Upper lobe of right lung (tissue), 1 donor: Measurements from ENCODE around the gene RBM5. TPM values are rescaled to one million over a fixed set of nuclear protein-coding genes. Genes with fewer than 3 reads are reported as not detected.
A peak's percentile ranks its signal among the peaks of the same experiment; 100 is the strongest.

Experiments used
- ATAC-seq: fragments of 200-7000 bp; cut with Tn5 transposase; one replicate; pipeline ENCODE4 v1.9.1; 2020; ENCODE audit warnings: mild to moderate bottlenecking, moderate library complexity
- DNase-seq: peaks from one replicate; pipeline ENCODE4 v3.0.0-alpha.2; 2020
- H3K27ac ChIP-seq: fragments of 200-600 bp; one replicate; pipeline ENCODE4 v1.8.0; 2022
- H3K27me3 ChIP-seq: fragments of 200-600 bp; one replicate; pipeline ENCODE4 v1.8.0; 2022; ENCODE audit warnings: mild to moderate bottlenecking
- H3K36me3 ChIP-seq: fragments of 200-600 bp; one replicate; pipeline ENCODE4 v1.8.0; 2022
- H3K4me1 ChIP-seq: fragments of 200-600 bp; one replicate; pipeline ENCODE4 v1.8.0; 2022
- H3K4me3 ChIP-seq: fragments of 200-600 bp; one replicate; pipeline ENCODE4 v1.8.0; 2022; ENCODE audit warnings: mild to moderate bottlenecking
- H3K9me3 ChIP-seq: fragments of 200-600 bp; one replicate; pipeline ENCODE4 v1.8.0; 2022
- intact Hi-C: fragments of 100-400 bp; cut with DNase I; formaldehyde crosslinking; loops from one replicate; pipeline ENCODE4 v1.11.0; 2022
- total RNA-seq: library from RNA; stranded (reverse); fragmentation: NEBNext Ultra II Directional; extraction: Animal tissue kit (Norgen Biotek cat#: 25700); gene quantifications from one replicate; pipeline ENCODE4 v1.2.1, GENCODE V29; 2021
- TF ChIP-seq, protein P1 (sequence below): fragments of 200-600 bp; IDR thresholded peaks from one replicate; pipeline ENCODE4 v1.8.0; 2022; ENCODE audit warnings: antibody characterized with exemption
- donor health status: DM: no; HTN: yes; CAD: no; lungs with severe emphysema.

Gene RBM5
- total RNA-seq, 1 donor from 2014 or later, result 161 TPM

- intact Hi-C loops, result no loop called here
- peaks cover 18% of the 10 kb centered on the region for H3K4me1 ChIP-seq
- ATAC-seq (no peak), DNase-seq (no peak)
- H3K4me3 ChIP-seq, result no peak overlapping the region
- TF ChIP-seq, protein P1, sequence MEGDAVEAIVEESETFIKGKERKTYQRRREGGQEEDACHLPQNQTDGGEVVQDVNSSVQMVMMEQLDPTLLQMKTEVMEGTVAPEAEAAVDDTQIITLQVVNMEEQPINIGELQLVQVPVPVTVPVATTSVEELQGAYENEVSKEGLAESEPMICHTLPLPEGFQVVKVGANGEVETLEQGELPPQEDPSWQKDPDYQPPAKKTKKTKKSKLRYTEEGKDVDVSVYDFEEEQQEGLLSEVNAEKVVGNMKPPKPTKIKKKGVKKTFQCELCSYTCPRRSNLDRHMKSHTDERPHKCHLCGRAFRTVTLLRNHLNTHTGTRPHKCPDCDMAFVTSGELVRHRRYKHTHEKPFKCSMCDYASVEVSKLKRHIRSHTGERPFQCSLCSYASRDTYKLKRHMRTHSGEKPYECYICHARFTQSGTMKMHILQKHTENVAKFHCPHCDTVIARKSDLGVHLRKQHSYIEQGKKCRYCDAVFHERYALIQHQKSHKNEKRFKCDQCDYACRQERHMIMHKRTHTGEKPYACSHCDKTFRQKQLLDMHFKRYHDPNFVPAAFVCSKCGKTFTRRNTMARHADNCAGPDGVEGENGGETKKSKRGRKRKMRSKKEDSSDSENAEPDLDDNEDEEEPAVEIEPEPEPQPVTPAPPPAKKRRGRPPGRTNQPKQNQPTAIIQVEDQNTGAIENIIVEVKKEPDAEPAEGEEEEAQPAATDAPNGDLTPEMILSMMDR, result no peak
- H3K9me3 ChIP-seq, result no peaks in the 10 kb centered on the region
- H3K27me3 ChIP-seq, result no peaks in the 10 kb centered on the region
- H3K27ac ChIP-seq, result no peak overlapping the region
- peaks cover 100% of the 10 kb centered on the region for H3K36me3 ChIP-seq
Measured at GRCh38 chr3:50095352-50095998, 6.8 kb downstream of the RBM5 start.

DNA sequence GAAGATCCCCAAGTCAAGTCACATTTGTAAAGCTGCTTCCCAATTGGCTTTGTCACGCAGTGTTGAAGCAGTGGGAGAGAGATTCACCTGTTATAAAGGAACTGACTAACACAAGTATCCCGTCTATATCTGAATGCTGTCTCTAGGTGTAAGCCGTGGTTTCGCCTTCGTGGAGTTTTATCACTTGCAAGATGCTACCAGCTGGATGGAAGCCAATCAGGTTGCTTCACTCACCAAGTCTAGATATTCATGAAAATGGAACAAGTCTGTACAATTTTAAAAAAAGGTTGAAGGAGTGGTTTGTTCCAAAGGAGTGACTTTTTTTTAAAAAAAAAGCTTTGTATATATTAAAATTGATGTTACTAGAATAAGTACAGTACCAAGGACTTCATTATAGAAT is 11.7 kb downstream of the RBM5 start:
- TF ChIP-seq, protein P1, result no peak
- H3K9me3 ChIP-seq, result no peaks in the 10 kb centered on the region
- DNase-seq (no peak), ATAC-seq (no peak)
- no peak overlapping the region for H3K4me3 ChIP-seq
- H3K27ac ChIP-seq, result no peak overlapping the region
- H3K4me1 ChIP-seq, result peaks cover 11% of the 10 kb centered on the region
- H3K27me3 ChIP-seq, result no peaks in the 10 kb centered on the region
- intact Hi-C loops, result no loop called here
- H3K36me3 ChIP-seq, result peaks cover 100% of the 10 kb centered on the region

- no peaks in the 10 kb centered on the region for H3K27me3 ChIP-seq
- no peak overlapping the region for H3K27ac ChIP-seq
- TF ChIP-seq, protein P1, result no peak
- DNase-seq (no peak), ATAC-seq (peak; percentile 33)
- H3K9me3 ChIP-seq, result no peaks in the 10 kb centered on the region
- no peak overlapping the region for H3K4me3 ChIP-seq
- H3K4me1 ChIP-seq, result peaks cover 11% of the 10 kb centered on the region
- peaks cover 100% of the 10 kb centered on the region for H3K36me3 ChIP-seq
- intact Hi-C loops, result no loop called here
Measured at GRCh38 chr3:50100956-50101845, 12.5 kb downstream of the RBM5 start.

- ATAC-seq (no peak), DNase-seq (no peak)
- Histone ChIP-seq H3K27ac (no peak overlapping the region), H3K9me3 (no peaks in the 10 kb centered on the region), H3K4me3 (no peak overlapping the region), H3K4me1 (peaks cover 11% of the 10 kb centered on the region), H3K36me3 (peaks cover 100% of the 10 kb centered on the region), H3K27me3 (no peaks in the 10 kb centered on the region)
- TF ChIP-seq, protein P1, result no peak
- intact Hi-C loops, result no loop called here
Measured at GRCh38 chr3:50102558-50102957, 13.8 kb downstream of the RBM5 start.

DNA sequence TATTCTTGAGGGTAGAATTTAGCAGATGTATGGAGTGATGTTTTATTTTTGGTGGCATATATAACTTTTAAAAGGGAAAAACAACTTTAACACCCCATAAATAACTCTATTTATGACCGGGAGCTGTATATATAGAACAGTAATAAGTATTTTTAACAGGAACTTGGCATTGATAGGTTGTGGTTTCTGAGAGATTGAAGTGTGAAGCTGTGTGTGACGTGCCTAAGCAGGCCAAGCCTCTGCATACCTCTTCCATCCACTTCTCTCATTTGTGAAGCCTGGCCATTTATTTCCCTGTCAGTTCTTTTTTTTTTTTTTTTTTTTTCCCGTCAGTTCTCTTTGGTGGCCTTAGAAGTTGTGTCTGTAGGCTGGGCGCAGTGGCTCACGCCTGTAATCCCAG is 23.0 kb downstream of the RBM5 start:
- peaks cover 100% of the 10 kb centered on the region for H3K36me3 ChIP-seq
- H3K4me1 ChIP-seq, result no peaks in the 10 kb centered on the region
- no peak overlapping the region for H3K4me3 ChIP-seq
- DNase-seq (no peak), ATAC-seq (no peak)
- TF ChIP-seq, protein P1, result no peak
- no peak overlapping the region for H3K27ac ChIP-seq
- H3K27me3 ChIP-seq, result no peaks in the 10 kb centered on the region
- intact Hi-C loops, result no loop called here
- H3K9me3 ChIP-seq, result no peaks in the 10 kb centered on the region
